Activated B cell treated with CpG ODN at 0.5 μM for 24 hours (primary cell): ENCODE results near the gene PLSCR2. TPM values are rescaled to one million over a fixed set of nuclear protein-coding genes. Genes with fewer than 3 reads are reported as not detected.

Source experiments
- ATAC-seq: fragments of 200-7000 bp; cut with Tn5 transposase; one replicate; pipeline ENCODE4 v1.10.0; 2021; ENCODE audit warnings: low read depth, mild to moderate bottlenecking, moderate library complexity
- CTCF ChIA-PET: fragments of 350-600 bp; sonication (Branson Sonifier 250); formaldehyde crosslinking; loops from one replicate; lab custom pipeline; 2021; ENCODE audit warnings: antibody characterized with exemption; lab: Charles Lee
- POLR2A ChIA-PET: fragments of 350-600 bp; sonication (Branson Sonifier 250); formaldehyde crosslinking; loops from one replicate; lab custom pipeline; 2021; ENCODE audit warnings: antibody characterized with exemption; lab: Charles Lee
- DNase-seq: peaks from one replicate; pipeline ENCODE4 v3.0.0; 2022
- H3K27ac Mint-ChIP-seq: one replicate; pipeline ENCODE4 v1.8.0; 2020; ENCODE audit warnings: mixed read lengths
- H3K27me3 Mint-ChIP-seq: one replicate; pipeline ENCODE4 v1.8.0; 2021; ENCODE audit warnings: mixed read lengths
- H3K36me3 Mint-ChIP-seq: one replicate; pipeline ENCODE4 v1.8.0; 2021; ENCODE audit warnings: low read depth, mixed read lengths
- H3K4me1 Mint-ChIP-seq: one replicate; pipeline ENCODE4 v1.8.0; 2021; ENCODE audit warnings: mixed read lengths
- H3K4me3 Mint-ChIP-seq: one replicate; pipeline ENCODE4 v1.8.0; 2020; ENCODE audit warnings: mild to moderate bottlenecking, mixed read lengths
- H3K9me3 Mint-ChIP-seq: one replicate; pipeline ENCODE4 v1.8.0; 2020; ENCODE audit warnings: mixed read lengths
- intact Hi-C: fragments of 100-400 bp; cut with micrococcal nuclease; formaldehyde crosslinking; loops from one replicate; pipeline ENCODE4 v1.15.1; 2024
- total RNA-seq: library from RNA; stranded (reverse); gene quantifications from 2 replicates; pipeline ENCODE4 v1.2.3, GENCODE V29; 2022
- TF ChIP-seq, protein P1 (sequence below): fragments of 200-600 bp; IDR thresholded peaks from one replicate; pipeline ENCODE4 v1.8.0; 2022; ENCODE audit warnings: antibody characterized with exemption, mild to moderate bottlenecking

PLSCR2 gene
- total RNA-seq, 1 donor from 2014 or later = not detected

DNA sequence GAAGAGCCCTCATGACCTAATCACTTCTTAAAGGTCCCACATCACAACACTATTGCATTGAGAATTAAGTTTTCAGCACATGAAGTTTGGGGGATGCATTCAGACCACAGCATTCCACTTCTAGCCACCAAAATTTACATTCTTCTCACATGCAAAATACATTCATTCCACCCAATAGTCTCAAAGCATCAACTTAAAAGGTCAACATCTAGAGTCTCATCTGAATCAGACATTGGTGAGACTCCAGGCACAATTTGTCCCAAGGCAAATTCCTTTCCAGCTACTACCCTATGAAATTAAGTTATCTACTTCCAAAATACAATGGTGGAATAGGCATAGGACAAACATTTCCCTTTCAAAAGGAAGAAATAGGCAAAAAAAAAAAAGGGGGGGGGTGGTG, 64.9 kb downstream of the PLSCR2 start:
- DNase-seq = no peak
- Mint-ChIP-seq H3K36me3 (no peaks in the 10 kb centered on the region), H3K4me3 (no peak overlapping the region), H3K4me1 (no peaks in the 10 kb centered on the region), H3K27me3 (peaks cover 2% of the 10 kb centered on the region), H3K9me3 (no peaks in the 10 kb centered on the region), H3K27ac (no peak overlapping the region)
- ATAC-seq = no peak
- ChIA-PET POLR2A (no interaction called here), CTCF (no interaction called here)
- TF ChIP-seq, protein P1, sequence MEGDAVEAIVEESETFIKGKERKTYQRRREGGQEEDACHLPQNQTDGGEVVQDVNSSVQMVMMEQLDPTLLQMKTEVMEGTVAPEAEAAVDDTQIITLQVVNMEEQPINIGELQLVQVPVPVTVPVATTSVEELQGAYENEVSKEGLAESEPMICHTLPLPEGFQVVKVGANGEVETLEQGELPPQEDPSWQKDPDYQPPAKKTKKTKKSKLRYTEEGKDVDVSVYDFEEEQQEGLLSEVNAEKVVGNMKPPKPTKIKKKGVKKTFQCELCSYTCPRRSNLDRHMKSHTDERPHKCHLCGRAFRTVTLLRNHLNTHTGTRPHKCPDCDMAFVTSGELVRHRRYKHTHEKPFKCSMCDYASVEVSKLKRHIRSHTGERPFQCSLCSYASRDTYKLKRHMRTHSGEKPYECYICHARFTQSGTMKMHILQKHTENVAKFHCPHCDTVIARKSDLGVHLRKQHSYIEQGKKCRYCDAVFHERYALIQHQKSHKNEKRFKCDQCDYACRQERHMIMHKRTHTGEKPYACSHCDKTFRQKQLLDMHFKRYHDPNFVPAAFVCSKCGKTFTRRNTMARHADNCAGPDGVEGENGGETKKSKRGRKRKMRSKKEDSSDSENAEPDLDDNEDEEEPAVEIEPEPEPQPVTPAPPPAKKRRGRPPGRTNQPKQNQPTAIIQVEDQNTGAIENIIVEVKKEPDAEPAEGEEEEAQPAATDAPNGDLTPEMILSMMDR = no peak
- intact Hi-C loops = no loop called here

DNA sequence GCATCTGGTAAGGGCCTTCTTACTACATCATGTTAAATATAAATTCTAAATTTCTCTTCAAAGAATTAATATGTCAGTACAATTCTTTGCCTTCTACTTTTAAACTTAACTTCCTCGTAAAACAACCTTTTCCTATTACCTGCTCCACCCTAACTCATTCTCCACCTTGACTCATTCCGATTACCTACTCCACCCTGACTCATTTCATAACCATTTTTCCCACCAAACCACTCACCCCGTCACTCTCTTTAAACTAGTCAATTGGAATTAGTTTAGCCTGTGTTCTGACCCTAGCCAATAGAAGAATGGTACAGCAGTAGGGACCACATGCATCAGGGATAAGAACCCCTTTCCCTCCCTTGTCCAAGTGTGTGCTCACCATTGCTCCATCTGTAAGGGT, 65.6 kb downstream of the PLSCR2 start:
- H3K4me1 Mint-ChIP-seq = no peaks in the 10 kb centered on the region
- no peaks in the 10 kb centered on the region for H3K9me3 Mint-ChIP-seq

DNA sequence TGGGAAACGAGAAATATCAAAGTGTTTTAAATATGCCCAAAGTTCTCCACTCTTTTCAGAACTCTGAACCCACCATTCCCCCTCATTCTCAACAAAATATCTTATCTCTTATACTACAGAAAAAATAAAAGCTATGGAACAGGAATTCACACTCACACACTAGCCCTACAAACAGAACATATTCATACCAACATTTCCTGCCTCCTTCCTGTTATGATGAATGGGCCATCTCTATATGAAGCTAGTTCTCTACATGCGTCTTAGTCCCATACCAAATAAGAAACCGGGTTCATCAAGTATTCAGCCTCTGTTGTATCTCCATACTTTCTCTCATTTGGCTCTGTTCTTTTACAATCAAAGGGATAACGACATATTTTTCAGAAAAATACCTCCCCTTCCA, 72.6 kb downstream of the PLSCR2 start:
- no peak for ATAC-seq
- no peak for DNase-seq
- intact Hi-C loops = no loop called here
- TF ChIP-seq, protein P1 = no peak
- H3K9me3 Mint-ChIP-seq = no peaks in the 10 kb centered on the region
- POLR2A ChIA-PET = no interaction called here
- H3K27me3 Mint-ChIP-seq = peaks cover 2% of the 10 kb centered on the region
- H3K27ac Mint-ChIP-seq = no peak overlapping the region
- CTCF ChIA-PET = no interaction called here
- H3K4me3 Mint-ChIP-seq = no peak overlapping the region
- no peaks in the 10 kb centered on the region for H3K36me3 Mint-ChIP-seq
- H3K4me1 Mint-ChIP-seq = no peaks in the 10 kb centered on the region

More for the DNA sequence above, 65.6 kb downstream of the PLSCR2 start:
- no peak overlapping the region for H3K4me3 Mint-ChIP-seq
- peaks cover 2% of the 10 kb centered on the region for H3K27me3 Mint-ChIP-seq
- no peaks in the 10 kb centered on the region for H3K36me3 Mint-ChIP-seq
- ChIA-PET POLR2A (no interaction called here), CTCF (no interaction called here)
- no peak overlapping the region for H3K27ac Mint-ChIP-seq
- TF ChIP-seq, protein P1 = no peak
- intact Hi-C loops = no loop called here
- ATAC-seq = no peak
- no peak for DNase-seq

DNA sequence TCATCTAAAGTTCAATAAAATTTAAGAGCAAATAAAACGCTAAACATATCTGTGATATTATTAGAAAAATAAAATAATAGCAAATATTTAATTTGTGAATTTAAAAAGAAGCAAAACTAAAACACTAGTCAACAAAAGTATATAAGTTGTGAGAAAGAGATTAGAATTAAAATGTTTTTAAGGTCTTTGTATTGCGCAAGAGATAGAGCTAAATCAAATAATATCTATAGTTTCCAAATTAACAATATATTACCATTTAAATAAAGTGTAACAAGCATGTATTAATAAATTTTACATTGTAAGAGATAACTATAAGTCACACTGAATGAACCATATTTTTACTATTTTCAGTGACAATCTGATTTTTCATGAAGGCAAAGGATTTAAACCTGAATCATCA, 74.2 kb downstream of the PLSCR2 start:
- ChIA-PET POLR2A (no interaction called here), CTCF (no interaction called here)
- Mint-ChIP-seq H3K4me1 (no peaks in the 10 kb centered on the region), H3K27ac (no peak overlapping the region), H3K36me3 (no peaks in the 10 kb centered on the region), H3K9me3 (no peaks in the 10 kb centered on the region), H3K27me3 (peaks cover 2% of the 10 kb centered on the region), H3K4me3 (no peak overlapping the region)
- intact Hi-C loops = no loop called here
- DNase-seq (no peak), ATAC-seq (no peak)
- TF ChIP-seq, protein P1 = no peak

DNA sequence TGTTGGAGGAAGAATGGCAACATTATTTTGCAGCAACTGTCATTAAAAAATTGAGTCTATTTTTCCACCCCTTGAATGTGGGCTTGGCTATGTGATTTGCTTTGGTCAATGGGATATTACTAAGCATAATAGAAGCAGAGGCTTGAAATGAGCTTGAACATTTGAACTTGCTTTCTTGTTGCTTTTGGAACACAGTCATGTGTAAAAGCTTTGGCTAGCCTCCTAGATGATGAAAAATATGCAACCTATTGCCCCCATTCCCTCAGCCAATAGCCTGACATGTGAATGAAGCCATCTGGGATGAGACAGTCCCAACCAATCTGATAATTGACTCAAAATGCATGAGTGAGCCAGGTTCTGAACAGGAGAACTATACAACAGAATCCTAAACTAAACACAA, 78.4 kb downstream of the PLSCR2 start:
- no peak for ATAC-seq
- DNase-seq = no peak
- Mint-ChIP-seq H3K27ac (no peak overlapping the region), H3K4me3 (no peak overlapping the region), H3K4me1 (no peaks in the 10 kb centered on the region), H3K36me3 (no peaks in the 10 kb centered on the region), H3K27me3 (peaks cover 2% of the 10 kb centered on the region), H3K9me3 (no peaks in the 10 kb centered on the region)
- ChIA-PET POLR2A (no interaction called here), CTCF (no interaction called here)
- TF ChIP-seq, protein P1 = no peak
- intact Hi-C loops = no loop called here
